HCEC 1CT (cell line): ENCODE data around the gene HAAO.

ENCODE experiments used
- DNase-seq: peaks from one replicate; pipeline ENCODE4 v3.0.0-alpha.2; 2017

HAAO gene

DNA sequence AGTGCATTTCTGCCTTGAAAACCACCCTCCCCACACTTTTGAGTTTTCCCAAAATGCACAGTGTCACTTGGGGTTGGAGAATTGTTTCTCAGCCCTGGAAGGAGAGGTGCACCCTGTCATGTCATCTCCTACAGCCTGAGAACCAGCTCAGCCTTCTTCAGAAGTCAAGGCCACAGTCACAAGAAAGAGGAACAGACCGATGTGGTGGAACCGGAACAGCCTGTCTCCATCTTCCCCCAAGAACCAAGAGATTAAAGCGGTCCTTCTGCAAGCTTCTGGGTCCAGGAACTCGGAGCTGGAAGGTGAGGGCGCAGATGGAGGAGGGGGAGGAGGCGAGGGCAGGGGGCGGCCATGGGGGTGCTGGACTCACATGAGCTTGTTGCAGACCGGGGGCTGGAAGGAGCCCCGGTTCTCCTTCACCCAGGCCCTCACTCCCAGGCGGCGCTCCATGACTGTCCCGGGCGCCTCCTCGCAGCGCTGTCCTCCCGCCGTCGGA is 248 bp downstream of the HAAO start:
- no peak for DNase-seq

DNA sequence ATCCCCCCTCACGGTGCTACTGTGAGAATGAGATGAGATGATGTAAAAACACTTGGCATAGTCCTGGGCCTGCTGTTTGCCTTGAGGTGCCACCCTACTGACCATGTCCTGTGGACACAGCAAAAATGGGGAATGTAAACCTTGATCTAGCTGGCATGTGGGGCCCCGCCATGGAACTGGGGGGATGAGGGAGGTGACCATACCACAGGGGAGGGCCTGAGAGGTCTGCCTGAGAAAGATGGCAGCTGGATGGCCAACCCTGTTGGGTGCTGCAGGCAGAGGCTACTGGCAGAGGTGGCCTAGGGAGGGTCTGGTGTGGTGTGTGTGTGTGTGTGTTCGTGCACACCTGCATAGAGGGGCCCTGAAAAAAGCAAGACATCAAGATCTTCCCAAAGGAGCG is 777 bp downstream of the HAAO start:
- no peak for DNase-seq

DNA sequence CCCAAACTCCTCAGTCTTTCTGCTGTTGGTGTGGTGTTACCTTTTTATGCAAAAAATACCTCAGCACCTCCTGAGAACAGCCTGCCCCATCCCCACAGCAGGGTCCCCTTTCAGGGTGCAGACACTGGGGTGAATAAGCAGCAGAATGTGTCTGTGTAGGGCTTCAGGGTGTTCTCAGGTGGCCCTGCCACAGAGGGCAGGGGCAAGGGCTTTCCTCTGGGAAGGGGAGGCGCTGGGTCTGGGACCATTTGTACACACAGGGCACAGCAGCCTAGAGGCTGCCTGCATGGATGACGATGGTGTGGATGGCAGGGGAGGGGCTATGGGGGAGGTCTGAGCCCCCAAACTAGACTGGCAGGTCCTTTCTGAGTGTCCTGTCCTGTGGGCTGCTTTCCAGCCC is 2.6 kb downstream of the HAAO start:
- no peak for DNase-seq

DNA sequence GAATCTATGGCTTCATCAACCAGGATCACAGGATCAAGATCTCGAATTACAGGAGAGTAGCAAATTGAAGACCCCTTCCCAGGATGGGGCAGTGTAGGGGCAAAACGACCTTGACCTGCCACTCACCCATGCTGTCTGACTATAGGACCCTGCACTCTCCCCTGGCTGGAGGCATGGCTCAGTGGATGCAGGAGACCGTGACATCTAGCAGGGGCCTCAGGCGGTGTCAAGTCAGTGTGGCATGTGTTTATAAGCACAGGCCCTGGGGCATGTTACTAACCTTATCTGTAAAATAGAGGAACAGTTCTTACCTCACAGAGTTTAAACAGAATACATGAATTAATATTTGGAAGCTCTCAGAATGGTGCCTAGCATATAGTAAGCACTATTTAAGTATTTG is 3.5 kb downstream of the HAAO start:
- DNase-seq, result no peak

DNA sequence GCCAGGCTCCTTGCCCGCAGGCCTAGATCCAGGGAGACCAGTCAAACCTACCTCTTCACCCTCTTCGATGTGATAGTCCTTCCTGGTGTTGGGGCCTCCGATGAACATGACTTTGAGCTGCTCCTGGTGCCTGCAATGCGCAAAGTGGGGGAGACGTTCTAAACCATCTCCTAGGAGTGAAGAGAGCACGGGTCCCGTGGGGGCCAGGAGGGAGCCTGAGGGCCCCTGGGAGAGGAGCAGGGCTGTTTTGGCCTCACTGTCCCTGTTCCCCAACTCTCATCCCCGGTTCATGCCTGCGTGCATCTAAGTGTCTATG is 3.9 kb downstream of the HAAO start:
- no peak for DNase-seq

DNA sequence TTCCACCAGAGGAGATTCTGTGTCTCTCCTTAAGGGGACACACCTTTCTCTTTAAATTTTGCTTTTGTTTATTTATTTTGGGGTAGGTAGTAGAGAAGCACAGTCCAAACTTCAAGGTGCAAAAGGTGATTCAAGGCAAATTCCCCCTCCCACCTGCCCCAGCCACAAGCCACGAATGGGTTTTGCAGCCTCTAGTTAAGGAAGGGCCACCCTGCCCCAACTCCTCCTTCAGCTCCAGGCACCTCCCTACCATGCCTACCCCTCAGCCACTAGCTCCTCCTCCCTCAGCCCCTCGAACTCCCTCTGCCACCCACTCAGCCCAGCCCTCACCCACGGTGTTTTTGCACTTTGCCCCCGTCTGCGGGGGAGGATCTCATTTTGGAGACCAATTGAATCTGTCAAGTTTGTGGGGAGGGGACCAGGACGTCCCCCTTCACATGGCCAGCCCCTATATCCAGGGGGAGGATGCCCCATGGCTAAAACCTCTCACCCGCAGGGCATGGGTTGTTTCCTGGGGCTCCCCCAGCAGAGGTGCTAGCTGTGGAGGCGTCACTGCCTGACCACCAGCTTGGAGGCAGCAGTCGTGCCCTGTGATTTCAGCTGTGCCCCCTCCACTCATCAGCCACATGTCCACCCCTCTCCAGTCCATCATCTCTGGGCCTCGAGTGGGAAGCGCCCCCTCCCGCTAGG is 4.5 kb downstream of the HAAO start:
- DNase-seq, result no peak

DNA sequence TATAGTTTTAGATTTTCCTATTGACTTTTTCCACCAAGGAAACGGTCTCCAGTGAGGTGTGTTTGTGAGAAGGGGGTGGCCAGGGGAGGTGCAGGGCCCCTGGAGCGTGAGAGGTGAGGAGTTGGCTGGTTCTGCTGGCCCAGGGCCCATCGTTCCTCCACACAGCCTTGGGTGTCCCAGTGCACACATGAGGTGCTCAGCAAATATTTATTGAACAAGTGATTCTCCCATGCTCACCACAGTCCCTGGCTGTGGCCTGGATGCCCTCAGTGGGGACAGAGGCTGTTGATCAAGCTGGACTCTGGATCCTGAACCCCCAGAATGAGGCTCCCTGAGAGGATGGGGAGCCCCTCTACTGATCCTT is 5.0 kb downstream of the HAAO start:
- no peak for DNase-seq

DNA sequence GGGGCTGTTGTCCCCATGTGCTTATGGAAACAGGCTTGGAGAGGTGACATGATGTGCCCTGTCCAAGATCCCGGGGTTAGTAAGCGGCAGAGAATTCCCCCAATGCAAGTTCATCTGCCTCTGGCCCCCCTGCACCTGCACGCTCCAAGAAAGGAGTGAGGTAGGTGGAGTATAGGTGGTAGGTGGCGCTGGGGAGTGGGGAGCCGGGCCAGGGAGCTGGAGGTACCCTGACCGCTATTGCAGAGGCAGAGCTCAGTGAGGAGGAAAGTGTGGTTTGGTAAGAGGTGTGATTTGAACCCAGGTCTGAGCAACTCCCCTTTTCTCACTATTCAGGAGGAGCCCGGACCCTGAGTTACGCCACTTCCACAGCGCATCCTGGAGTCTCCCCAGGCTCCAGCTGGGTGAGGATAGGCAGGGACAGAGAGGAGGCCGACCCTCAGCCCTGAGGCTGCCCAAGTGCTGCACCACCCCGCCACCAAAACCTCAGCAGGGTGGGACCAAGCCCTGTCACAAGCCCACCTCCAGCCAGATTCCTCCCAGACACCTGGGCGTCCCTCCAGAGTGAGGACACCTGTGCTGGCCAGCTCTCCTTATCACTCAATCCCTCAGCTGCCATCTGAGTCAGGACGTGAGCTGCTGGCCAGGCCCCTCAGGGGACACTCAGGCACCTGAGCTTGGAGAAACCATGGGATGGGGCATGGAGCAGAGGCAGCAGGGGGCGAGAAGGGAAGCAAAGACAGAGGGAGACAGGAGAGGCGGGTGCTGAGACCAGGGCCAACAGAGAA is 5.6 kb downstream of the HAAO start:
- DNase-seq, result no peak

DNA sequence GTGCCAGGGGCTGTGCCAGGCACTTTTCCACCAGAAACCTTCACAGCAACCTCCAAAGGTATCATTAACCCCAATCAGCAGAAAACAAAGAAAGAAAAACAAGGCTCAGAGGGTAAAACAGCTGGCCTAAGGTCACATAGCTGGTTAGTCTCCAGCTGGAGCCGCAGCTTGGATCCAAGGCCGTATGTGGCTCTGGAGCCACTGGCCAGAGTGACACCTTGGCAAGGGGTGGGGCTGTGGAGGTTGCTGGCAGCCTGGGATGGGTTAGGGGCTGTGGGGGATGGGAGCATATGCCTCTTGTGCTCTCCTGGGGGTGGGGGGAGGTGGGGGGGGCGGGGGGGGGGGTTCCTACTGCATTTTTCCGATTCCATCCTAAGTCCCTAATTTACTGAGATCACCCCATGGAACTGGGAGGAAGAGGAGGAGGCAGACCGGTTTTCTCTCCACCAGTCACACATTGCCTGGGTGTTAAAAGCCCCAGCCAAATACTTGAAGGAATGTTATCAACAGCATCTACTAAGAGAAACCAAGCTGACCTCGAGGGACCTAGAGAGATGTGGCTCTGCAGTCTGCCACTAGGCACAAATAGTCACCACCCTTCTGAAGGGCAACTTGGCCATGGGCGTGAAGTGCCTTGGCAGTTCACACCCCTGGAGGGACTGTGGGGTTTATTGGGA is 8.0 kb downstream of the HAAO start:
- no peak for DNase-seq

DNA sequence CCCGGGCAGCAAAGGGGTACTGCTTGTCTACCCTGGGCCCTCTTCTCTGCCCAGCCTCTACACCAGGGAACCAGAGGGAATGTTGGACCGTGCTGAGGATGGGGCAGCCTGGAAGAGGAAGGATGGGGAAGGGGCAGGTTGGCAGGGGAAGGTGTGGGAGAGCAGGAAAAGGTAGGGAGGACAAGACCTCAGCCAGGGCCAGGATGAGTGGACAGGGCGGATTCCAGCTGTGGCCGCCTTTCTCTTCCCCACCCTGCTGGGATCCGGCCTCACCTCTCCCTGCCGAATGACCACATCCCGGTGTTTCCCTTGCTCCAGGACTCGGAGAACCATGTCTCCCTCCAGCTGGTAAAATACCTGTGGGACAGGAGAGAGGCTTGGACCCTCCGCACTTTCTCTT is 8.9 kb downstream of the HAAO start:
- no peak for DNase-seq

DNA sequence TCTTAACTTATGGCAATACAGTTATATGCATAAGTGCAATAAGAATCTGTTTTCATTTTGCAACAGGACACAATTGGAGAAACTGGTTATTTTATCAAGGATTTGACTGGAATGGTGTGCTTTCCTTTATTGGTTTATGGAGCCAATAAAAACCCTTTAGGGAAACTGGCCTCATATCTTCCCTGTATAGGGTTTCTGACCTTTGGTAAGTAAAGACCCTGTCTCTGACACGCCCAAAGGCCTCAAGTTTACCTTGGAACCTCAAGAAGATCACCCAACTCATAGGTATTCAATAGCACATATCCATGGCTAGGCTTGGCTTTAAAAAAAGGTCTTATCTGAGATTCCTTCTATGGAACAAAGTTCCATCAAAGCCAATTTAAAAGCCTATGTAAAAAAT is 11.2 kb downstream of the HAAO start:
- no peak for DNase-seq

DNA sequence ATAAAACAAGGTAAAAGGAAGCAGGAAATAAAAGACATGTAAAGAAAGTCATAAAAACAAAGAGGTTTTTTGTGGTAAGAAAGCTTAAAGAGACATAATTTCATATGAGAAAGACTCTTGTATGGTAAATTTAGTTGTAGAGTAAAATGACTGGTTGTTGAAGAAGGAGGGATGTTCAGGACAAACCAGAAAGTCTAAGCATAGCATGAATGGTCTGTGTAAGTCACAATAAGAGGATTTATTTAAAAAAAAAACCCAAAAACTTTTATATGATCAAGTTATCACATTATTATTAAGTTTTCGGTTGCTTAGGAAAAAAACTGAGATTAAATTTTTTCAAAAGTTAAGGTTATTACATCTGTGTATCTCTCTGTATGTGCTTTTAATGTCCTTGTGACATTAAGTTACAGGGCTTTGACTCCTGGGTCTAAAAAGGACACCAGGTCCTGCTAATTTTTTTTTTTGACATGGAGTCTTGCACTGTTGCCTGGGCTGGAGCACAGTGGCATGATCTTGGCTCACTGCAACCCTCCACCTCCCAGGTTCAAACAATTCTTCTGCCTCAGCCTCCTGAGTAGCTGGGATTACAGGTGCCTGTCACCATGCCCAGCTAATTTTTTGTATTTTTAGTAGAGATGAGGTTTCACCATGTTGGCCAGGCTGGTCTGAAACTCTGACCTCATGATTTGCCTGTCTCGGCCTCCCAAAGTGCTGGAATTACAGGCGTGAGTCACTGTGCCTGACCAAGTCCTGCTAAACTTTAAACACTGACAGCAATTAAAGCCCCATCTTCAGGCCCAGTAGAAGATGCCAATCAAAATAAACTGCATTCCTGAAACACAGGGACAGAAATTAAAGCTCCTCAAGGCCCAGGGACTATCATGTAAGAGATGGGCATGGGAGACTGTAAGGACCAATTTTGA is 14.2 kb downstream of the HAAO start:
- DNase-seq, result no peak

DNA sequence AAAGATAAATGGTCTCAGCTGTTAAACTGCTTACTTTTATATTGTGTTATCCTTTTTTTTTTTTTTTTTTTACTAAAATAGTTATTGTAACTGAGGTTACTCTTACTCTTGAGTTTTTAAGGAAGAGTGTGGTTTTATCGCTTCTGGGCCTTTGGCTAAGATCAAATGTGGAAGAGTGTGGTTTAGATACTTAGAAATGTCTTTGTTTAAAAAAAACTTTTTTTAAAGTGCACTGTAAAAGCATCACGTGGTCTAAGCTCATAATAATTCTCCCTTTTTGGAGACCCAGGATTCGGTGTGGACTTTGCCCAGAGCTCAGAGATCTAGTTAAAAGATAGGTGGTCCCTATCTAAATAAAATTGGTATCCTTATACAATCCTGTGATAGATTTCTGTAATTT is 16.6 kb downstream of the HAAO start:
- no peak for DNase-seq

DNA sequence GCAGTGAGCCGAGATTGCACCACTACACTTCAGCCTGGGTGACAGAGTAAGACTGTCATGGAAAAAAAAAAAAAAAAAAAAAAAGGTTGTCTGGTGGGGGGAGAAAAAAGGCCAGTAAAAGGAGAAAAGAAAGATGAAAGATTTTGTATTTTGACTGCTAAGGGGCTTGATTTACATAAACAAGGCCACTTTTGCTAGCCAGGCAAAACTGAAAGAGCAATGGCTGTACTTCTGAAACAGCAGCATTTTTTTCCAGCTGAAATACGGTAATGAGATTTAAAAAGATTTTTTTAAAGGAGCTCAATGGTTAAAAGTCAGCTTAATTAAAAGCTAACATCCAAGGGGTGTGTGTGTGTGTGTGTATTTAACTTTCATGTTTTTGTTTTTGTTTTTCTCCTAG is 17.2 kb downstream of the HAAO start:
- no peak for DNase-seq

DNA sequence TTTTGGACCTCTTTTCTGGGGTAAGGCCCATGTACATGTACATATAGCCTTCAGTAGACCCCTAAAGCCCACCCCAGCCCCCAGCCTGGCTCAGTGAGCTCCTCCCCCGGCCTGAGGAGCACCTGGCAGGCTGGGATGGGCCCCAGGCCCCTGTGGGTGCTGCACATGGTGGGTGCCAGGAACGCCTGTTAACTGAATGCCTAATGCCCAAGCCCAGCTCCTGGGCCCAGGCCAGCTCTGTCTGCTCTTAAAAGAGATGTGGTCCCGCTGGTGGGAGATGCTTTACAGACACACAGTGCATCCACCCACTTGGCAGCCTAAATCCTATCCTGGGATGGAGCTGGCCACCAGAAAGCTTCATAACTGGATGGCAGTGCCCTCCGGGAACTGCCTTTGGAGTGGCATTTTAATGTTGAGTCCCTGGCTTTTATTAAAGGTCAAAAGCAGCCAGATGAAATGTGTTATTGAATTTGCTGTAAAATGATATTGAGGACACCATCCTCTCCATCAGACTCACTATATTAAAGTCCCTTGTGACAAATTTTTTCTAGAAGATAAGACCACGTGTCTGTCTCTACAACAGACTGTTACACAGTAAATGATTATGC is 20.7 kb downstream of the HAAO start:
- DNase-seq, result no peak

DNA sequence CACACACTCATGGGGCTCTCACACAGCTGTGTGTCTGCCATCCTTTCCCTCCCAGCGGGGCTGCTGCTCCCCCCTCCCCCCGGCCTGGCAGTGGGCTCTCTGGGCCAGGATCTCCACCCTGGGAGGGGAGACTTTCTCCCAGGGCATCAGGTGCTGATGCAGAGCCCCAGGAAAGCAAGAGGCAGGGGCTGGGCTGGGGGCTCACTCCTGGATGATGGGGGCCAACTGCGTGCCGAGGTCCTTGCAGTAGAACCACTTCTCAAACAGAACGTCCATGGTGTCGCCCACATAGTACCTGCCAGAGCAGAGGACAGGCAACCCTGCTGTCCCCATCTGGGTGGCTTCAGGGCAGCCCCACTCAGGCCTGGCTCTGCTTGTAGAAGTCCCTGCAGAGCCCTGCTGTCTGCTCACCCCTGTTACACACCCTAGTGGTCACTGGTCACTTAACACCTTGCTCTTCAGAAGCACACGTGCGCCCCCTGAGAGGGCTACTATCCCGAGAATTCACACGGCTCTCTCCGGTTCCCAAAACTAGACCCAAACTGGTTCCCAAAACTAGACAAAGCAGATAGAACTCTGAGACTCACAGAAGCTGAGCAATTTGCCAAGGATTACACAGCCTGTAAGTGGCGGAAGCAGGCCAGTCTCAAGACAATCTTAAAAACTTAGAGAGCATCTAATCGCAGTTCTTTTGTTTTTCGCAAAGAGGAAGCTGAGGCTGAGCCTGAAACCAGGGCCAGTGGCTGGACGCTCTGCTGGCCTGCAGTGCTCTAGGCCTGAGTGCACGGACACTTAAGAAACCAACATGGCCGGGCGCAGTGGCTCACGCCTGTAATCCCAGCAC is 21.9 kb downstream of the HAAO start:
- peak; percentile 44 for DNase-seq

DNA sequence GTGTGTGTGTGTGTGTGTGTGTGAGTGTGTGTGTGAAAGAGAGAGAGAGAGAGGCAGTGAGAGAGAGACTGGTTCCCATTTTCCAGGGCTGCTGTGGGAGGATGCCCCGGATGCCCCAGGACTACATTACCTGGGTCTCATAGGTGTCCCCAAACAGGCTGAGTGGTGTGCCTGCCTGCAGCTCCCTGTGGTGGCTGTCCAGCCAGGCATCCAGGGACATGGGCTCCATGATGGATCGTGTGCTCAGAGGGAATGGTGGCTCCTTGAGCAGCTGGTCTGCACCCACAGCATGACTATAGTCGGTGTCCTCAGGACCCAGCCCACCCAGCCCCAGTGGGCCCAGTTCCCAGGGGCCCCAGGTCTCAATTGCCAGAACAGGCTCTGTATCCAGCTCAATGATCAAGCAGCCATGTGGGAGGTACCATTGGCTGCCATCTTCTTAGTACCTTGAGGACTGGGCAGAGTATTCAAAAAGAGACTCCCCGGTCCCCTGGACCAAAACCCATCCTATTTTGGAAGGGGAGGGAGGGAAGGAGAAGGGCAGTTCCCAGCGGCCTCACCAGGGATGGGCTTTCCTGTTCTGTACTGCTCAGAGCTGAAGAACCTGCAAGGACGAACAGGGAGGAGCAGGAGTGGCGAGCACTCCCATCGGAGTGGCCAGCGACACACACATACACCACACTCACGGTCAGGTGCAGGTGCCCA is 22.6 kb downstream of the HAAO start:
- no peak for DNase-seq

DNA sequence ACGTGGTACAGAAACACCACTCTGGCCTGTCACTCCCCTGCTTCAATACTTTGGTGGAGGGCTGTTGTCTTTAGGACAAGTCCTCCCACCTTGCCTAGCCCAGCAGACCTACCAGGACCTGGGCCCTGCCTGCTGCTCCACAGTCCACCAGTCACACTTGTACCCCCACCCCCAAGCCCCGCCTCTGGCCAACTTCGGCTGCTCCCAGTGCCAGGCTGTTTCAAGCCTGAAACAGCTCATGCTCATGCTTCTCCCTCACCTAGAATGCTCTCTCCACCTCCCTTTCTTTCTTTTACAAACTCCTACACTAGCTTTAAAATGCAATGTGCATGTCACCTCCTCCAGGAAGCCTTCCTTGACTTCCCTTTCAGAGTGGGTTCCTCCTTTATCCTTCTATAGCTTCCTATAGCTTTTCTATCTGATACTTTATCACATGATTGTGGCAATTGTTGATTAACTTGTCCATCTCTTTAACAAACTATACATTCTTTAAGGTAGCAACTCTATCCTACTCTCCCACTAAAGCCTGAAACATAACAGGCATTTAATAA is 23.6 kb downstream of the HAAO start:
- DNase-seq, result no peak

DNA sequence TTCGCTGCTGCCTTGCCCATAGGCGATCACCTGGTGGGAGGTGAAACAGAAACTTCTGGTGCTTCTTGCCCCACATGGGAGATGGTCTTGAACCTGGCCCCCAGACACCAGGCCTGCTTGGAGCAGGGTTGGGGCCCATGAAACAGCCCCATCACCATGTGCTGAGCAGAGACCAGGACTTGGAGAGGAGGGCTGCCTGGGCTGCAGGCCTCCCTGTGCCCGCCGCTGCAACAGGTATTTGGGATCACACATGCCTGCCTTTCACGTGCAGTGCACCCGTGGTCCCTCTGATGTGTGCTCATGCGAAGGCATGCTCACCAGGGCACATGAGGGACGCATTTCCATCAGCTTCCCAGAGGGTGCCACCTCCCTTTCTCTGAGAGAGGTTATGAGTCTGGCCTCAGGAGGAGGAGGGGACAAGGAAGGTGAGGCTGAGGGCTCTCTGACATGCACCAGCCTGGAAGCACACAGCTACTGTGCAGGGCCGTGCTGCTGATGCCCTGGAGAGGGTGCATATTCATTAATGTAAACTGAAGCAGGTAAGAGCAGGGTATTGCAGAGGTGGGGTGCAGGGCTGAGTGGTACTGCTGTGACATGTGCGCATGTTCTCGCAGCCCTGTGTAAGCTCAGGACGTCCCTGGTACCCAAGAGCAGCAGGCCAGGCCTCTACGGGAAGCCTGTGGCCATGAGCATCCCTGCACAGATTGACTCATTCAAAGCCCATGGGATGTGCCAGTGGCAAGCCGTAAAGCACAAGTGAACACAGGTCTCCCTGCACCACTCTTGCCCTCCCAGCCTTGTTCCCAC is 24.3 kb downstream of the HAAO start:
- no peak for DNase-seq
